Activated CD8-positive, alpha-beta memory T cell treated with anti-CD3 and anti-CD28 coated beads for 1 hour (primary cell): ENCODE data around the gene BMP2K.

Source experiments
- DNase-seq, 2 donors: peaks; one replicate each; pipeline ENCODE4 v3.0.0-alpha.2; 2020; ENCODE audit warnings: low read depth in 1 of 2; ENCODE audit errors: extremely low read depth in 1 of 2

The BMP2K gene

GRCh38 chr4:78763763-78764387 is 12.3 kb upstream of the BMP2K start:
- no peak for DNase-seq

- DNase-seq: no peak
Measured at GRCh38 chr4:78764498-78764961, 11.6 kb upstream of the BMP2K start.

- no peak for DNase-seq
Measured at GRCh38 chr4:78765432-78766006, 10.6 kb upstream of the BMP2K start.

GRCh38 chr4:78766026-78766425 is 10.1 kb upstream of the BMP2K start:
- DNase-seq: no peak

GRCh38 chr4:78766650-78767049 is 9.5 kb upstream of the BMP2K start:
- DNase-seq: no peak

GRCh38 chr4:78767350-78767749 is 8.8 kb upstream of the BMP2K start:
- DNase-seq: no peak

- DNase-seq: no peak
Measured at GRCh38 chr4:78768452-78769180, 7.5 kb upstream of the BMP2K start.

- DNase-seq: no peak
Measured at GRCh38 chr4:78770091-78770642, 6.0 kb upstream of the BMP2K start.

GRCh38 chr4:78772526-78773091 is 3.5 kb upstream of the BMP2K start:
- DNase-seq: no peak

- DNase-seq: no peak
Measured at GRCh38 chr4:78774417-78774816, 1.7 kb upstream of the BMP2K start.

GRCh38 chr4:78775303-78776078 is 659 bp upstream of the BMP2K start:
- peak; percentile 52 to 81 for DNase-seq

GRCh38 chr4:78776729-78777575 is 802 bp downstream of the BMP2K start:
- DNase-seq: peak; percentile 29 to 30

GRCh38 chr4:78777576-78777940 is 1.4 kb downstream of the BMP2K start:
- no peak for DNase-seq

GRCh38 chr4:78778530-78778929 is 2.4 kb downstream of the BMP2K start:
- no peak for DNase-seq

- DNase-seq: no peak
Measured at GRCh38 chr4:78779280-78779679, 3.1 kb downstream of the BMP2K start.

- no peak for DNase-seq
Measured at GRCh38 chr4:78780093-78780492, 3.9 kb downstream of the BMP2K start.

- DNase-seq: no peak
Measured at GRCh38 chr4:78781139-78781538, 5.0 kb downstream of the BMP2K start.

GRCh38 chr4:78781924-78782323 is 5.8 kb downstream of the BMP2K start:
- no peak for DNase-seq

GRCh38 chr4:78784236-78784865 is 8.2 kb downstream of the BMP2K start:
- no peak for DNase-seq
